Amygdala (tissue), 56 donors: Measurements from ENCODE around the gene CYP11A1.

ENCODE experiments used
- DNase-seq, 56 donors: peaks; one replicate each; lab custom pipeline; 2025; lab: John Stamatoyannopoulos, UW

The CYP11A1 gene

GRCh38 chr15:74330861-74331408, 36.5 kb downstream of the CYP11A1 start:
- DNase-seq, result no peak

GRCh38 chr15:74328331-74329056, 39.0 kb downstream of the CYP11A1 start:
- no peak for DNase-seq

- DNase-seq, result no peak
These were observed 39.7 kb downstream of the CYP11A1 start for GRCh38 chr15:74327756-74328155.

- no peak for DNase-seq
These were observed 40.7 kb downstream of the CYP11A1 start for GRCh38 chr15:74326746-74327145.

- no peak for DNase-seq
These were observed 42.7 kb downstream of the CYP11A1 start for GRCh38 chr15:74324714-74325113.

- DNase-seq, result peak in 42 of 56 donors; percentile 2 to 69 (median 20)
These were observed 44.8 kb downstream of the CYP11A1 start for GRCh38 chr15:74322558-74323180.

- peak in 23 of 56 donors; percentile 2 to 39 (median 8) for DNase-seq
These were observed 46.8 kb downstream of the CYP11A1 start for GRCh38 chr15:74320352-74321247.

- DNase-seq, result no peak
These were observed 47.7 kb downstream of the CYP11A1 start for GRCh38 chr15:74319596-74320351.

GRCh38 chr15:74319138-74319460, 48.3 kb downstream of the CYP11A1 start:
- no peak for DNase-seq

GRCh38 chr15:74318376-74319137, 48.9 kb downstream of the CYP11A1 start:
- DNase-seq, result peak in 2 of 56 donors; percentile 2 to 5

GRCh38 chr15:74317820-74318375, 49.5 kb downstream of the CYP11A1 start:
- DNase-seq, result no peak

GRCh38 chr15:74316141-74316540, 51.3 kb downstream of the CYP11A1 start:
- DNase-seq, result no peak

- no peak for DNase-seq
These were observed 51.8 kb downstream of the CYP11A1 start for GRCh38 chr15:74315626-74316025.

- no peak for DNase-seq
These were observed 52.5 kb downstream of the CYP11A1 start for GRCh38 chr15:74314795-74315438.

- DNase-seq, result no peak
These were observed 53.6 kb downstream of the CYP11A1 start for GRCh38 chr15:74313889-74314288.

- DNase-seq, result peak in 13 of 56 donors; percentile 4 to 43 (median 19)
These were observed 54.9 kb downstream of the CYP11A1 start for GRCh38 chr15:74312445-74313007.

- DNase-seq, result no peak
These were observed 55.6 kb downstream of the CYP11A1 start for GRCh38 chr15:74311734-74312444.
